ENCODE results near the gene DRG2.

DRG2 gene

GRCh38 chr17:18119938-18120337, 32.2 kb downstream of the DRG2 start:
- no peak for DNase-seq (ENCODE audit: extremely low read depth, low read depth)
- H3K4me3 ChIP-seq (replicated peaks; ENCODE audit: low read depth, low read length) = no peak overlapping the region
- TF ChIP-seq CTCF (IDR thresholded peaks at IDR 0.05; ENCODE audit: low read depth, low read length, missing control alignments) = no peak

- H3K4me3 ChIP-seq (replicated peaks; ENCODE audit: low read depth, low read length) = no peak overlapping the region
- no peak for TF ChIP-seq CTCF (IDR thresholded peaks at IDR 0.05; ENCODE audit: low read depth, low read length, missing control alignments)
- DNase-seq (ENCODE audit: extremely low read depth, low read depth) = no peak
These were observed 32.8 kb downstream of the DRG2 start for GRCh38 chr17:18120461-18121017.

DNA sequence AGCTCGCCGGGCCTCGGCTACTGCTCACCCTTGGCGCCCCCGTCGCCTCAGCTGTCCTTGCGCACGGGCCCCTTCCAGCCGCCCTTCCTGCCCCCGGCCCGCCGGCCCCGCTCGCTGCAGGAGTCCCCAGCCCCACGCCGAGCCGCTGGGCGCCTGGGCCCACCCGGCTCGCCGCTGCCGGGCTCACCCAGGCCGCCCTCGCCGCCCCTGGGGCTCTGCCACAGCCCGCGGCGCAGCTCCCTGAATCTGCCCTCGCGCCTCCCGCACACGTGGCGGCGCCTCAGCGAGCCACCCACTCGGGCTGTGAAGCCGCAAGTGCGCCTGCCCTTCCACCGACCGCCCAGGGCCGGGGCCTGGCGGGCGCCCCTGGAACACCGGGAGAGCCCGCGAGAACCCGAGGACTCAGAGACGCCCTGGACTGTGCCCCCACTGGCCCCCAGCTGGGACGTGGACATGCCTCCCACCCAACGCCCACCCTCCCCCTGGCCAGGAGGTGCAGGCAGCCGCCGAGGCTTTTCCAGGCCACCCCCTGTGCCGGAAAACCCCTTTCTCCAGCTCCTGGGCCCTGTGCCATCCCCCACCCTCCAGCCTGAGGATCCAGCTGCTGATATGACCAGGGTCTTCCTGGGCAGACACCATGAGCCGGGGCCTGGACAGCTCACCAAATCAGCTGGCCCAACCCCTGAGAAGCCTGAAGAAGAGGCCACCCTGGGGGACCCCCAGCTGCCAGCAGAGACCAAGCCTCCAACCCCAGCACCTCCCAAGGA, 33.6 kb downstream of the DRG2 start:
- no peak for TF ChIP-seq CTCF (IDR thresholded peaks at IDR 0.05; ENCODE audit: low read depth, low read length, missing control alignments)

GRCh38 chr17:18122990-18123753, 35.4 kb downstream of the DRG2 start:
- H3K4me3 ChIP-seq (replicated peaks; ENCODE audit: low read depth, low read length) = no peak overlapping the region
- DNase-seq (ENCODE audit: extremely low read depth, low read depth) = no peak
- no peak for TF ChIP-seq CTCF (IDR thresholded peaks at IDR 0.05; ENCODE audit: low read depth, low read length, missing control alignments)

More for the DNA sequence above, 33.6 kb downstream of the DRG2 start:
- DNase-seq (ENCODE audit: extremely low read depth, low read depth) = no peak
- no peak overlapping the region for H3K4me3 ChIP-seq (replicated peaks; ENCODE audit: low read depth, low read length)

DNA sequence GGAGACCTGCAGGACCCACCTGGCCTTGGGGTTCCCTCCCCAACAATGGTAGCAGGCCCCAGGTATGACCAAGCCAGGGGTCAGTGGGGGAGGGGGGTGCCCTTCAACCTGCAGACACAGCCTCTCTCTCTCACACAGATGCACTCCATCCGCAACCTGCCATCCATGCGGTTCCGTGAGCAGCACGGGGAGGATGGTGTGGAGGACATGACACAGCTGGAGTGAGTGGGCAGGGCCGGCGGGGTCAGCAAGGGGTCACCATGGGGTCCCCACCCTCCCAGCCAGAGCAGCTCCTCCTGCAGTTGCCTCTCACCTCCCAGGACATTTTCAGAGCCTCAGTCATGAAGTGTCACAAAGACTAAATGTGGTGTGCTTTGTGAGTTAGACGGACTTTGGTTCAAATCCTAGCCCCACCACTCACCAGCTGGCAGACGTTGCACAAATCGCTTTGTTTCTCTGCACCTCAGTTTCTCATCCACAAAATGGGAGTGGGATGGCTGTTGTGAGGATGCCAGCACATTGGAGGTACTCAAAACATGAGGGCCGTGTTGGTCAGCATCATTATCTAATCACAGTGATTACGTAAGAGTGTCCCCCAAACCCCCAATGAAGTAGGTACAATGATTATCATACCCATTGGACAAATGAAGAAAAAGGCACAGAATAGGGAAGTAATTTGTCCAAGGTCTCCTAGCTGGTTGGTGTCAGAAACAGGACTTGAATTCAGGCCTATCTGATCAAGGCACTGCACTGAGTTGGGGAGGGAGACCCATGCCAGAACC, 36.8 kb downstream of the DRG2 start:
- TF ChIP-seq CTCF (IDR thresholded peaks at IDR 0.05; ENCODE audit: low read depth, low read length, missing control alignments) = no peak
- no peak overlapping the region for H3K4me3 ChIP-seq (replicated peaks; ENCODE audit: low read depth, low read length)
- DNase-seq (ENCODE audit: extremely low read depth, low read depth) = no peak

DNA sequence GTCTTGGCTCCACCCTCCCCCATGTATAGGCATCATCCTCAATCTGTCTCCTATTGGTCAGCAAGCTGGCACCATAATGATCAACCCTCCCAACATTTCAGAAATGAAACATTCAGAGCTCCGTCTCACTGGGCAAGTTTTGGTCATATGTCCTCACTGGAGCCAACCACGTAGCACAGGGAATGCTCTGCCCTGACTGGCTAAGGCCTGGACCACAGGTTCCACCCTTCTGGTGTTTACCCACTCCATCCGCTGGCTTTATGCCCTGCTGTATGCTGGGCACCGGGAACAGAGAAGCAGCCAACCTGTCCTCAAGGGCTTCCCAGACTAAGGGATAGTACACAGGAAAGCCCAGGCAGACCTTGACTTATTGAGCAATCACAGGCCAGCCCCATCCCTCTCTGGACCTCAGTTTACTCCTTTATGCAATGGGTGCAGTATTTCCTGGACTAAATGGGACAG, 41.3 kb downstream of the DRG2 start:
- DNase-seq (ENCODE audit: extremely low read depth, low read depth) = no peak
- TF ChIP-seq CTCF (IDR thresholded peaks at IDR 0.05; ENCODE audit: low read depth, low read length, missing control alignments) = no peak
- H3K4me3 ChIP-seq (replicated peaks; ENCODE audit: low read depth, low read length) = no peak overlapping the region
